Measurements from ENCODE around the gene TBX2. TPM values are rescaled to one million over a fixed set of nuclear protein-coding genes. Genes with fewer than 3 reads are reported as not detected.
"Not testable (repeated sequence)": the region's sequence is repeated elsewhere in the genome, so short reads cannot be mapped to it uniquely, and the experiment has no call there.

Gene TBX2
- total and polyA plus RNA-seq, 2 donors (not counting 1 experiment from before 2014, with no cell fraction given) = 40.5 to 148 TPM

- no peak overlapping the region for H3K9ac ChIP-seq (ENCODE audit: insufficient read depth, low read length)
- no peak overlapping the region for H3K27ac ChIP-seq (ENCODE audit: insufficient read depth, low read length)
- no peak overlapping the region for H3K4me3 ChIP-seq (replicated peaks in 1 of 4; ENCODE audit: control extremely low read depth in 1 of 4, insufficient read depth in 1 of 4, low read depth in 3 of 4, low read length in 4 of 4)
- H3K4me1 ChIP-seq (ENCODE audit: control insufficient read depth, extremely low read depth, insufficient read depth, low read length) = peaks cover 4% of the 10 kb centered on the region
- H3K27me3 ChIP-seq (ENCODE audit: control insufficient read depth, insufficient read depth, low read length) = no peaks in the 10 kb centered on the region
- TF ChIP-seq CTCF (conservative IDR thresholded peaks at IDR 0.05 in 1 of 2, IDR thresholded peaks at IDR 0.05 in 1 of 2; ENCODE audit: low read depth in 1 of 2, low read length in 2 of 2) = no peak
- no peak for TF ChIP-seq EZH2 (IDR thresholded peaks at IDR 0.05; ENCODE audit: low read length, missing control alignments)
- H3K9me3 ChIP-seq (ENCODE audit: control insufficient read depth, insufficient read depth, low read depth, low read length) = no peaks in the 10 kb centered on the region
- H3K36me3 ChIP-seq (ENCODE audit: control insufficient read depth, insufficient read depth, low read length) = no peaks in the 10 kb centered on the region
- H3K4me2 ChIP-seq (ENCODE audit: extremely low read depth, insufficient read depth, low read length) = no peak overlapping the region
- no peaks in the 10 kb centered on the region for H3K79me2 ChIP-seq (ENCODE audit: control insufficient read depth, insufficient read depth, low read length)
- no peak for DNase-seq (ENCODE audit: low read depth in 2 of 2)
- H2AFZ ChIP-seq (ENCODE audit: low read length) = no peak overlapping the region
- no peaks in the 10 kb centered on the region for H4K20me1 ChIP-seq (ENCODE audit: control insufficient read depth, extremely low read depth, insufficient read depth, low read length)
Measured at GRCh38 chr17:61427567-61427966, 27.9 kb downstream of the TBX2 start.

GRCh38 chr17:61429274-61429673 lies 29.6 kb downstream of the TBX2 start:
- H3K4me2 ChIP-seq (ENCODE audit: extremely low read depth, insufficient read depth, low read length) = no peak overlapping the region
- TF ChIP-seq CTCF (conservative IDR thresholded peaks at IDR 0.05 in 1 of 2, IDR thresholded peaks at IDR 0.05 in 1 of 2; ENCODE audit: low read depth in 1 of 2, low read length in 2 of 2) (no peak), EZH2 (IDR thresholded peaks at IDR 0.05; ENCODE audit: low read length, missing control alignments) (no peak)
- no peaks in the 10 kb centered on the region for H3K36me3 ChIP-seq (ENCODE audit: control insufficient read depth, insufficient read depth, low read length)
- H3K27me3 ChIP-seq (ENCODE audit: control insufficient read depth, insufficient read depth, low read length) = no peaks in the 10 kb centered on the region
- no peak overlapping the region for H3K4me3 ChIP-seq (replicated peaks in 1 of 4; ENCODE audit: control extremely low read depth in 1 of 4, insufficient read depth in 1 of 4, low read depth in 3 of 4, low read length in 4 of 4)
- H3K79me2 ChIP-seq (ENCODE audit: control insufficient read depth, insufficient read depth, low read length) = no peaks in the 10 kb centered on the region
- H4K20me1 ChIP-seq (ENCODE audit: control insufficient read depth, extremely low read depth, insufficient read depth, low read length) = no peaks in the 10 kb centered on the region
- peaks cover 5% of the 10 kb centered on the region for H3K4me1 ChIP-seq (ENCODE audit: control insufficient read depth, extremely low read depth, insufficient read depth, low read length)
- no peak overlapping the region for H3K27ac ChIP-seq (ENCODE audit: insufficient read depth, low read length)
- H3K9ac ChIP-seq (ENCODE audit: insufficient read depth, low read length) = no peak overlapping the region
- no peak overlapping the region for H2AFZ ChIP-seq (ENCODE audit: low read length)
- no peak for DNase-seq (ENCODE audit: low read depth in 2 of 2)
- no peaks in the 10 kb centered on the region for H3K9me3 ChIP-seq (ENCODE audit: control insufficient read depth, insufficient read depth, low read depth, low read length)

GRCh38 chr17:61429831-61430230 lies 30.2 kb downstream of the TBX2 start:
- not testable (repeated sequence) for H3K4me2 ChIP-seq (ENCODE audit: extremely low read depth, insufficient read depth, low read length); H3K79me2 ChIP-seq (ENCODE audit: control insufficient read depth, insufficient read depth, low read length); H3K27ac ChIP-seq (ENCODE audit: insufficient read depth, low read length); H3K4me3 ChIP-seq (replicated peaks in 1 of 4; ENCODE audit: control extremely low read depth in 1 of 4, insufficient read depth in 1 of 4, low read depth in 3 of 4, low read length in 4 of 4); DNase-seq (ENCODE audit: low read depth in 2 of 2); H3K9me3 ChIP-seq (ENCODE audit: control insufficient read depth, insufficient read depth, low read depth, low read length); H3K9ac ChIP-seq (ENCODE audit: insufficient read depth, low read length); H3K27me3 ChIP-seq (ENCODE audit: control insufficient read depth, insufficient read depth, low read length); H4K20me1 ChIP-seq (ENCODE audit: control insufficient read depth, extremely low read depth, insufficient read depth, low read length); H2AFZ ChIP-seq (ENCODE audit: low read length); H3K36me3 ChIP-seq (ENCODE audit: control insufficient read depth, insufficient read depth, low read length); H3K4me1 ChIP-seq (ENCODE audit: control insufficient read depth, extremely low read depth, insufficient read depth, low read length)
